ENCODE data around the gene FGD6. TPM values are rescaled to one million over a fixed set of nuclear protein-coding genes. Genes with fewer than 3 reads are reported as not detected.

The FGD6 gene
- total RNA-seq, 1 experiment from 2014 or later = 23.5 TPM

DNA sequence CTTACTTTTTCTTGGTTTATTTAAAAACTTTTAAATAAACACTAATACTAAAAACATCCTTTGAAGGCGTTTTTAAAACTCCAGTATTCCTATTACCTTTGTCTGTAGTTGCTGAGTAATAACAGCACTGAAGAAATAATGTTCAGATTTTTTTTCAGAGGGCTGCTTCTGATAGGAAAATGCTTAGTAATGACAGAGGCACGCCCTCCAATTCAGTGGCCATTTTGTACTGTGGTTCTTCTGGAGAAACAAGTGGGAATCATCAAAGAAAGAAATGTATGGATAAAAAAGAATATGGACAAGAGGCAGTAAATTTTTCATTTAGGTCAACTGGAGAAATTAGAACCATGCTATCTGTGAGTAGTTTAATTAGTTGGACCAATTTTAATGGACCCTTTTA, 13.9 kb upstream of the FGD6 start:
- no TSS peak for BruUV-seq (replicated peaks)
- ChIA-PET POLR2A (interaction anchor here (1.1 kb wide), 1 partner anchor 14 kb away, joined by 3 read pairs; the partner anchor contains the start of genes FGD6 and VEZT), CTCF (no interaction called here)
- peaks cover 13% of the 10 kb centered on the region for H3K4me1 Mint-ChIP-seq (ENCODE audit: low read depth, unreplicated experiment)
- no peaks in the 10 kb centered on the region for H3K27me3 ChIP-seq (replicated peaks; ENCODE audit: control insufficient read depth, insufficient read depth, low read length)
- intact Hi-C loops (cut with micrococcal nuclease; ENCODE audit: unreplicated experiment) = no loop called here
- H3K36me3 Mint-ChIP-seq (ENCODE audit: insufficient read depth, unreplicated experiment) = peaks cover 22% of the 10 kb centered on the region
- H3K9me3 ChIP-seq = no peaks in the 10 kb centered on the region
- H3K27ac Mint-ChIP-seq (ENCODE audit: unreplicated experiment) = no peak overlapping the region
- TF ChIP-seq, protein P1, sequence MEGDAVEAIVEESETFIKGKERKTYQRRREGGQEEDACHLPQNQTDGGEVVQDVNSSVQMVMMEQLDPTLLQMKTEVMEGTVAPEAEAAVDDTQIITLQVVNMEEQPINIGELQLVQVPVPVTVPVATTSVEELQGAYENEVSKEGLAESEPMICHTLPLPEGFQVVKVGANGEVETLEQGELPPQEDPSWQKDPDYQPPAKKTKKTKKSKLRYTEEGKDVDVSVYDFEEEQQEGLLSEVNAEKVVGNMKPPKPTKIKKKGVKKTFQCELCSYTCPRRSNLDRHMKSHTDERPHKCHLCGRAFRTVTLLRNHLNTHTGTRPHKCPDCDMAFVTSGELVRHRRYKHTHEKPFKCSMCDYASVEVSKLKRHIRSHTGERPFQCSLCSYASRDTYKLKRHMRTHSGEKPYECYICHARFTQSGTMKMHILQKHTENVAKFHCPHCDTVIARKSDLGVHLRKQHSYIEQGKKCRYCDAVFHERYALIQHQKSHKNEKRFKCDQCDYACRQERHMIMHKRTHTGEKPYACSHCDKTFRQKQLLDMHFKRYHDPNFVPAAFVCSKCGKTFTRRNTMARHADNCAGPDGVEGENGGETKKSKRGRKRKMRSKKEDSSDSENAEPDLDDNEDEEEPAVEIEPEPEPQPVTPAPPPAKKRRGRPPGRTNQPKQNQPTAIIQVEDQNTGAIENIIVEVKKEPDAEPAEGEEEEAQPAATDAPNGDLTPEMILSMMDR (IDR thresholded peaks at IDR 0.05; ENCODE audit: insufficient read depth in 1 of 2, low read depth in 1 of 2, low read length in 1 of 2, severe bottlenecking in 1 of 2, unreplicated experiment in 1 of 2) = no peak
- no peak for DNase-seq
- no peaks in the 10 kb centered on the region for H3K27me3 Mint-ChIP-seq (ENCODE audit: insufficient read depth, unreplicated experiment)
- H3K4me1 ChIP-seq = peaks cover 12% of the 10 kb centered on the region
- H3K4me3 ChIP-seq (ENCODE audit: low read depth, low read length) = no peak overlapping the region
- no peaks in the 10 kb centered on the region for H3K36me3 ChIP-seq (ENCODE audit: control insufficient read depth, insufficient read depth, low read length)
- no peak overlapping the region for H3K4me3 Mint-ChIP-seq (ENCODE audit: unreplicated experiment)
- no peaks in the 10 kb centered on the region for H3K9me3 Mint-ChIP-seq (ENCODE audit: unreplicated experiment)

DNA sequence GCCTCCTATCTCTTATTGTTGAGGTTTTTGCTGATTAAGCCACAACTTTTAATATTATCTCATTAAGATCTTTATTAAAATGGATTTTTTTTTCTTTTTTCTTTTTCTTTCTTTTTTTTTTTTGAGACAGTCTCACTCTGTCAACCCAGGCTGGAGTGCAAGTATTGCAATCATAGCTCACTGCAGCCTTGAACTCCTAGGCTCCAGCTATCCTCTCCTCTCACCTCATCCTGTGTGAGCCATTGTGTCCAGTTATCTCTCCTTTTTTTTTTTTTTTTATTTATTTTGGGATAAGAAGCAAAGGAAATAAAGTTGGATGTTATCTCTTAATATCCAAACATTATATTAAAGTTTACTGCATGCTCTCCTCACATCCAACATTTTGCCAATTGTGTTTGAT, 13.0 kb upstream of the FGD6 start:
- Histone ChIP-seq H3K9me3 (no peaks in the 10 kb centered on the region), H3K4me1 (peaks cover 12% of the 10 kb centered on the region), H3K36me3 (ENCODE audit: control insufficient read depth, insufficient read depth, low read length) (no peaks in the 10 kb centered on the region), H3K4me3 (ENCODE audit: low read depth, low read length) (no peak overlapping the region), H3K27me3 (replicated peaks; ENCODE audit: control insufficient read depth, insufficient read depth, low read length) (no peaks in the 10 kb centered on the region)
- CTCF ChIA-PET = interaction anchor here (0.6 kb wide), 2 partner anchors 114 to 400 kb away, joined by 3 to 4 read pairs; no protein-coding TSS in a partner anchor
- no TSS peak for BruUV-seq (replicated peaks)
- Mint-ChIP-seq H3K36me3 (ENCODE audit: insufficient read depth, unreplicated experiment) (peaks cover 22% of the 10 kb centered on the region), H3K9me3 (ENCODE audit: unreplicated experiment) (no peaks in the 10 kb centered on the region), H3K27me3 (ENCODE audit: insufficient read depth, unreplicated experiment) (no peaks in the 10 kb centered on the region), H3K27ac (ENCODE audit: unreplicated experiment) (no peak overlapping the region), H3K4me1 (ENCODE audit: low read depth, unreplicated experiment) (peaks cover 13% of the 10 kb centered on the region), H3K4me3 (ENCODE audit: unreplicated experiment) (no peak overlapping the region)
- no peak for DNase-seq
- POLR2A ChIA-PET = interaction anchor here (0.6 to 1.1 kb wide), 2 partner anchors 13 to 66 kb away, joined by 3 read pairs; partner anchors contain the start of genes FGD6 and VEZT
- intact Hi-C loops (cut with micrococcal nuclease; ENCODE audit: unreplicated experiment) = no loop called here
- TF ChIP-seq, protein P1 (IDR thresholded peaks at IDR 0.05; ENCODE audit: insufficient read depth in 1 of 2, low read depth in 1 of 2, low read length in 1 of 2, severe bottlenecking in 1 of 2, unreplicated experiment in 1 of 2) = no peak

DNA sequence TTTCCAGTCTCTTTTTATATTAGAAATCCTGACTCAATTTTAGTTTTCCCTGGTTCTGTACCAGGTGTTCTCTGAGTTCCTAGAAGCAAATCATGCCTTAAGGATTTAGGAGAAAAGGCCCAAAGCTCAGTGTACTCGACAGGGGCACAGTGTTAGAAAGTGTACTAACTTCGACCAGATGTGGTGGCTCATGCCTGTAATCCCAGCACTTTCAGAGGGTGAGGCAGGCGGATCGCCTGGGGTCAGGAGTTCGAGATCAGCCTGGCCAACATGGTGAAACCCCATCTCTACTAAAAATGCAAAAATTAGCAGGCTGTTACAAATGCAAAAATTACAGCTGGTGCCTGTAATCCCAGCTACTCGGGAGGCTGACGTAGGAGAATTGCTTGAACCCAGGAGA, 12.4 kb upstream of the FGD6 start:
- Histone ChIP-seq H3K4me3 (ENCODE audit: low read depth, low read length) (no peak overlapping the region), H3K4me1 (peaks cover 12% of the 10 kb centered on the region), H3K36me3 (ENCODE audit: control insufficient read depth, insufficient read depth, low read length) (no peaks in the 10 kb centered on the region; the same call in 1 of the 2 replicates), H3K27me3 (replicated peaks; ENCODE audit: control insufficient read depth, insufficient read depth, low read length) (no peaks in the 10 kb centered on the region), H3K9me3 (no peaks in the 10 kb centered on the region)
- ChIA-PET POLR2A (interaction anchor here (0.6 kb wide), 1 partner anchor 65 kb away, joined by 3 read pairs; no protein-coding TSS in a partner anchor), CTCF (interaction anchor here (0.6 kb wide), 2 partner anchors 113 to 400 kb away, joined by 3 to 4 read pairs; no protein-coding TSS in a partner anchor)
- H3K4me1 Mint-ChIP-seq (ENCODE audit: low read depth, unreplicated experiment) = peaks cover 18% of the 10 kb centered on the region
- H3K9me3 Mint-ChIP-seq (ENCODE audit: unreplicated experiment) = no peaks in the 10 kb centered on the region
- H3K36me3 Mint-ChIP-seq (ENCODE audit: insufficient read depth, unreplicated experiment) = peaks cover 27% of the 10 kb centered on the region
- H3K4me3 Mint-ChIP-seq (ENCODE audit: unreplicated experiment) = no peak overlapping the region
- intact Hi-C loops (cut with micrococcal nuclease; ENCODE audit: unreplicated experiment) = no loop called here
- no peak overlapping the region for H3K27ac Mint-ChIP-seq (ENCODE audit: unreplicated experiment)
- TF ChIP-seq, protein P1 (IDR thresholded peaks at IDR 0.05; ENCODE audit: insufficient read depth in 1 of 2, low read depth in 1 of 2, low read length in 1 of 2, severe bottlenecking in 1 of 2, unreplicated experiment in 1 of 2) = no peak
- DNase-seq = no peak
- no TSS peak for BruUV-seq (replicated peaks)
- H3K27me3 Mint-ChIP-seq (ENCODE audit: insufficient read depth, unreplicated experiment) = no peaks in the 10 kb centered on the region
